ENCODE data around the gene STXBP3. TPM values are rescaled to one million over a fixed set of nuclear protein-coding genes. Genes with fewer than 3 reads are reported as not detected.
A peak's percentile ranks its signal among the peaks of the same experiment; 100 is the strongest.
"Not testable (repeated sequence)": the region's sequence is repeated elsewhere in the genome, so short reads cannot be mapped to it uniquely, and the experiment has no call there.

The STXBP3 gene
- total RNA-seq: 100 to 1,000 TPM in 1 of 4 donors, 10 to 100 TPM in 3; 55.8 to 154 (median 79.9) TPM

GRCh38 chr1:108746382-108747170 lies at the start of gene STXBP3:
Gene STXBP3, plus strand, starts transcription at chr1:108746674. Its CDS starts 64 bp downstream, at chr1:108746738.
- H3K4me3 ChIP-seq: peak within 1 kb of the TSS; percentile 62 to 94
- H3K27me3 ChIP-seq: no peaks in the 10 kb centered on the region
- ATAC-seq: peak; percentile 93
- TF ChIP-seq POLR2AphosphoS5 (IDR thresholded peaks at IDR 0.05): peak; percentile 99
- TF ChIP-seq POLR2A (IDR thresholded peaks at IDR 0.05): peak; percentile 96 to 97
- no peak for TF ChIP-seq EP300 (IDR thresholded peaks at IDR 0.05)
- TF ChIP-seq CTCF (IDR thresholded peaks at IDR 0.05): peak; percentile 81 to 93 (median 90)
- H3K36me3 ChIP-seq: no peaks in the 10 kb centered on the region
- WGBS, 2 donors (ENCODE audit: low coverage in 1 of 2): 0% methylated on average over 11 to 36 of the region's 75 CpGs
- peak within 1 kb of the TSS; percentile 86 to 99 (median 96) for H3K27ac ChIP-seq
- no peaks in the 10 kb centered on the region for H3K9me3 ChIP-seq
- H3K4me1 ChIP-seq: peaks cover 0 to 42% (median 10%) of the 10 kb centered on the region in 3 donors

- H3K27ac ChIP-seq: no peak overlapping the region
- no peaks in the 10 kb centered on the region for H3K27me3 ChIP-seq
- no peak overlapping the region for H3K4me3 ChIP-seq
- no peak for ATAC-seq
- TF ChIP-seq POLR2AphosphoS5 (IDR thresholded peaks at IDR 0.05): no peak
- no peak for TF ChIP-seq EP300 (IDR thresholded peaks at IDR 0.05)
- no peak for TF ChIP-seq POLR2A (IDR thresholded peaks at IDR 0.05)
- TF ChIP-seq CTCF (IDR thresholded peaks at IDR 0.05): no peak
- no peaks in the 10 kb centered on the region for H3K9me3 ChIP-seq
- H3K36me3 ChIP-seq: peaks cover 27 to 70% of the 10 kb centered on the region in 2 donors
- 82 to 83% methylated on average over 14 to 22 of the region's 22 CpGs for WGBS, 2 donors (ENCODE audit: low coverage in 1 of 2)
- peaks cover 0 to 18% (median 7%) of the 10 kb centered on the region in 3 donors for H3K4me1 ChIP-seq
Measured at GRCh38 chr1:108699375-108700332, 46.8 kb upstream of the STXBP3 start.

- H3K27ac ChIP-seq: no peak overlapping the region
- 72 to 83% methylated on average over 5 of the region's 5 CpGs for WGBS, 2 donors (ENCODE audit: low coverage in 1 of 2)
- H3K4me1 ChIP-seq: peaks cover 0 to 6% (median 0%) of the 10 kb centered on the region in 3 donors
- TF ChIP-seq POLR2AphosphoS5 (IDR thresholded peaks at IDR 0.05) (no peak), CTCF (IDR thresholded peaks at IDR 0.05) (no peak), POLR2A (IDR thresholded peaks at IDR 0.05) (no peak), EP300 (IDR thresholded peaks at IDR 0.05) (no peak)
- H3K36me3 ChIP-seq: peaks cover 27 to 61% of the 10 kb centered on the region in 2 donors
- no peak for ATAC-seq
- no peak overlapping the region for H3K4me3 ChIP-seq
- H3K9me3 ChIP-seq: no peaks in the 10 kb centered on the region
- no peaks in the 10 kb centered on the region for H3K27me3 ChIP-seq
Measured at GRCh38 chr1:108701176-108701849, 45.2 kb upstream of the STXBP3 start.

GRCh38 chr1:108702109-108702508 lies 44.4 kb upstream of the STXBP3 start:
- not testable (repeated sequence) for H3K4me3 ChIP-seq, H3K9me3 ChIP-seq, ATAC-seq, H3K4me1 ChIP-seq, H3K27me3 ChIP-seq, H3K27ac ChIP-seq
- H3K36me3 ChIP-seq: peaks cover 20 to 53% of the 10 kb centered on the region in 2 donors
- 81 to 96% methylated on average over 5 to 6 of the region's 6 CpGs for WGBS, 2 donors (ENCODE audit: low coverage in 1 of 2)

GRCh38 chr1:108703939-108704338 lies 42.5 kb upstream of the STXBP3 start:
- 71 to 77% methylated on average over 6 of the region's 6 CpGs for WGBS, 2 donors (ENCODE audit: low coverage in 1 of 2)
- H3K9me3 ChIP-seq: no peaks in the 10 kb centered on the region
- no peaks in the 10 kb centered on the region for H3K27me3 ChIP-seq
- ATAC-seq: no peak
- no peak overlapping the region for H3K4me3 ChIP-seq
- H3K4me1 ChIP-seq: peaks cover 0 to 6% (median 0%) of the 10 kb centered on the region in 3 donors
- TF ChIP-seq POLR2A (IDR thresholded peaks at IDR 0.05) (no peak), CTCF (IDR thresholded peaks at IDR 0.05) (no peak), EP300 (IDR thresholded peaks at IDR 0.05) (no peak), POLR2AphosphoS5 (IDR thresholded peaks at IDR 0.05) (no peak)
- peaks cover 10 to 34% of the 10 kb centered on the region in 2 donors for H3K36me3 ChIP-seq
- no peak overlapping the region for H3K27ac ChIP-seq

Measured in gastroesophageal sphincter (tissue), 4 donors.